COR-L47 (cell line): ENCODE measurements around the gene NRG3.
"Not testable (repeated sequence)": the region's sequence is repeated elsewhere in the genome, so short reads cannot be mapped to it uniquely, and the experiment has no call there.

ENCODE experiments used
- DNase-seq: peaks from one replicate; lab custom pipeline; 2025; lab: John Stamatoyannopoulos, UW

NRG3 gene

DNA sequence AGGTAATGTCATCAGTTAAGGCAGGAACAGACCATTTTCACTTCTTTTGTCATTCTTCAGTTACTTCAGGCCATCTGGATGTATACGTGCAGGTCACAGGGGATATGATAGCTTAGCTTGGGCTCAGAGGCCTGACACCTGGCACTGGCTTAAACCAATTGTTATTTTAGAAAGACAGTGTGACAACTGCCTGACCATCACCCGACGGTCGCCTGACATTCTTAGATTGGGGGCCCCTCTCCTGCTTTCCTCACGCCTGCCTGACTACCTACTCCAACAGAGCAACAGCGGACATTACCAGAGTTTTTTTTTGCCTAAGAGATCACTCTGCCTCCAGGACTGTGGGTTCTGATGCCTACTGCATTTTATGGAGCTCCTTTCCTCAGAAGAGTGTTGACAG is 803.5 kb downstream of the NRG3 start:
- not testable (repeated sequence) for DNase-seq

DNA sequence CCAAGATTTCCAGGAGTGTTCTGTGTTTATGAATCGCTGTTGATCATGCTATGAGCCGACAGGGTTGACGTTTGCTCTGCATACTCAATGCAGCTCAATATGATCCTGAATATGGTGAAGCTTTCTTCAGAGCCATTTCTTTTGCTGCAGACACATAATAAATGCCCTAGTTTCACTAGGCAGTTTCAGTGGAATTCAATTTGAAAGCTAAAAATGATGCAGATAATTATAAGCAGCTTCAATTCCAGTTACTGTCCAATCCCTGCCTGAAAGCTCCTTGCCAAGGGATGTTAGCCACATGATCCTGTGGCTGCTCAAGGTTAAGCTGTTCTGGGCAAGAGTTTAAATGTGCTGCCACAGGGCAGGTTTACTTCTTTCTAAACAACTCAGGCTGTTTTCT is 805.6 kb downstream of the NRG3 start:
- DNase-seq = no peak

- DNase-seq = no peak
Measured at GRCh38 chr10:82683945-82684344, 809.0 kb downstream of the NRG3 start.

- no peak for DNase-seq
Measured at GRCh38 chr10:82685087-82685486, 810.1 kb downstream of the NRG3 start.

DNA sequence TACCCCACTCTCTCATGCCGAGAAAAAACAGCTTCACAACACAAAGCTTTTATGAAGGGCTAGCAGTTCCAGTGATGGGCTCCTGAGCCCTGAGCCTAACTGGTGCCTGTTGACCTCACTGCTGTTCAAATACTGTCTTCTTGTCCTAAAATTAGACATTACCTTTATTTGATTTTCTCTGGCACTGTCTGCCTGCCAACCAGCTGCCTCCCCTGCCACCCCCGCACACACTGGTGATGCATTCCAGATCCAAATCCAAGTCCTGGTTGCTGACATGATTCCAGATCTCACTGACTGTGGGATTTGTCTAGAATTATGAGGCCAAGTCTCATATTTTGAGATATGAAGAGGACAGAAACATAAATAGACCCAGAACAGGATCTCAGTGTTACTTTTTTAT is 816.2 kb downstream of the NRG3 start:
- DNase-seq = no peak

DNA sequence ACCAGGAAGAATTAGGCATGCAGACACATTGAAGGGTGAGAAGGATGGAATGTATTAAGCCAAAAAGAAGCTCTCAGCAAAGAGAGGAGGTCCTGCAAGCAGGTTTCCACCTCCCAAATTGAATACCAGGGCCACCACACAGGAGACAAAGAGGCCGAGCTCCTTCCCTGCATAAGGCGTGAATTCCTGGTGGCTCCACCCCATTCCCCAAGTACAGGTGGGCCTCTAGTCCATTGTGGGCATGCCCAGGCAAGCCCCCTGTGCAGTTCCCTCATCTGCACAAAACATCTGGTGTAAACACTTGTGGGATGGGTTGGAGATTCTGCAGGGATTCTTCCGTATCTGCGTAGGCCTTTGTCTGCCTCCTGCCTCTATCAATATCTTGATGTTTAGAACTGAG is 817.5 kb downstream of the NRG3 start:
- DNase-seq = no peak

GRCh38 chr10:82721831-82722230 is 846.8 kb downstream of the NRG3 start:
- DNase-seq = no peak

DNA sequence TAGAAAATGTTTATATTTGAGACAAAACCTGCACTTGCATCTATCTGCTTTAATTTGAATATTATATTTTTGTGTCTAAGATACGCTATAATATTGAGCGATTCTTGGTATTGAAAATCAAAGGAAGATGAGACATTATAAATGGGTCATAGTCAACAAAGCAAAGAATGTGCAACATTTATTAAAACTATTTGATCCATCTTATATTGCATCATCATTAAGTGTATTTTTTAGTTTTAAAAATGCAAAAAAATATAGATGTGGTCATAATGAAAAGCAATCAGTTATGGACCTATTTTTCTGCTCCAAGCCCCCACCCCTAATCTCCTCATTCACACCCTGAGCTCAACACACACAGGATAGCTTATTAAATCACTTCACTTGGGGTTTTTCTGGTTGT is 847.3 kb downstream of the NRG3 start:
- DNase-seq = no peak

- no peak for DNase-seq
Measured at GRCh38 chr10:82736305-82736704, 861.3 kb downstream of the NRG3 start.

- DNase-seq = no peak
Measured at GRCh38 chr10:82737549-82737948, 862.6 kb downstream of the NRG3 start.

DNA sequence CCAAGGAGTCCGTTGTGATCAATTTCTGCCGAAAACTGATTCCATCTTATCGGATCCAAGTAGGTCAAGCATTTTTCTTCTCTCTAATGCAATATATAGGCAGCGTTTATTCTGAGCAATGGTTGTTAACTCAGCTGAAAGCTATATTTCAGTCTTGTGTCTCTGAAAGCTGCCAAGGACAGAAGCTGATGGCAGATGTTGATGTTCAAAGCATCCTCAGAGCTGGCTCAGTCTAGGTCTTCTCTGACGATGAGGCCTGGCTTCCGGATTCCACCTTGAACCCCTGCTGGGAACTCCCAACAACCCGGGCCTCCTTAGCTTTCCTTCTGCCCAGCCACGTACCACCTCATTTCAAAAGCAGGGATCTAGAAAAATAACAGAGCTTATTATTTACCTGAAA is 863.6 kb downstream of the NRG3 start:
- DNase-seq = no peak

GRCh38 chr10:82742478-82742877 is 867.5 kb downstream of the NRG3 start:
- DNase-seq = no peak

DNA sequence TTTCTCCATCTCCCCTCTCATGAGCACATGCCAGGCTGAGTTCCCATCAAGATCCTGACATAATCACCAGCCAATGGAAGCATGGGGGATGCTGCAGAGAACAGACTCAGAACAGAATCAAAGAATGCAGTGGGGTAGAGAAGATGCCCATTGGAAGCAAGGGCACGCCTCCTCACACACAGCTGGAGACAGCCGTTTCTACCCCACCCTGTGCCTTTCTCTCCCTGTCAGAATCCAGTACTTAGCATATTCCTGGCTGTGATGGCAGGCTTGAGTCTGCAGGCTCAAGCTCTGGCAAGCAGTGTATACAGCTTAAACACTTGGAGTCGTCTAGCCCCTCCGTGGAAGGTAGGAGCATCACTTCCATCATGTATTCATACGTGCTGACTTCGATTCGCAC is 867.9 kb downstream of the NRG3 start:
- DNase-seq = no peak

- DNase-seq = no peak
Measured at GRCh38 chr10:82750538-82750937, 875.5 kb downstream of the NRG3 start.

- DNase-seq = no peak
Measured at GRCh38 chr10:82757397-82757796, 882.4 kb downstream of the NRG3 start.

- no peak for DNase-seq
Measured at GRCh38 chr10:82757901-82758300, 882.9 kb downstream of the NRG3 start.

GRCh38 chr10:82759050-82759449 is 884.1 kb downstream of the NRG3 start:
- DNase-seq = no peak

GRCh38 chr10:82762641-82763040 is 887.6 kb downstream of the NRG3 start:
- no peak for DNase-seq

- DNase-seq = no peak
Measured at GRCh38 chr10:82768040-82768439, 893.0 kb downstream of the NRG3 start.

DNA sequence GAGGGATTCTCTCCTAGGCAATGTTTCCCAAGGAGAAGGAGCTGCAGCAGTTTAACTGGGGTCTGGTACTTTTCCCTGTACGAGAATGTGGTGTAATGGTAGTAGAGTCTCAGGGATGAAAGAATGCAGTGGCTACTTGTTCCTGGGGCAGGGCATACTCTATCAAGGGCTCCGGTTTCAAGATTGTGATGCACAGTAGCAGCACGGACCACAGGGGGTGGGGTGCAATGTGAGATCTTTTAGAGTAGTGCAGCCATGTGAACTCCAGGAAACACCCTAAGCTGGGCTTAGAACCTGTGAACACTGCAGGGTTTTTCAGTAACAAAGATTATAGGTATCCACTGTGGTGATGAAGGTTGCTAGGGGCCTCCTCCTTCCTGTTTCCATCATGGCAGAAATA is 903.9 kb downstream of the NRG3 start:
- no peak for DNase-seq

DNA sequence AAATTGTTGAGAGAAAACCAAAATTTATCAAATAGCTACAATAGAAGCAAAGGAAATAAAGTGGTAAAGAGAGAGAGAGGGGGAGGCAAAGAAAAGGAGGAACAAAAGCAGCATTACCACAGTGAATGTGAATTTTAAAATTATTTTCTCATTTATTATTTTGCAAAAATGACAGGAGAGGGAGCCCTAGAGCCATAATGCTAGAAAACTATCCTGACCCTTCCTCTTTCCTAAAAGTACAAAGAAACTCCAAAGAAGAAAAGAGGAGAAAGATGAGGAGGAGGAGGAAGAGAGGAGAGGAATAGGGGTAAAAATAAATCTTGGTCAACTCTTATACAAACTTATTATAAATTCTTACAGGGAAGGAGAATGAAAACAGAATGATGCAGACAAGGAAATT is 921.5 kb downstream of the NRG3 start:
- no peak for DNase-seq

DNA sequence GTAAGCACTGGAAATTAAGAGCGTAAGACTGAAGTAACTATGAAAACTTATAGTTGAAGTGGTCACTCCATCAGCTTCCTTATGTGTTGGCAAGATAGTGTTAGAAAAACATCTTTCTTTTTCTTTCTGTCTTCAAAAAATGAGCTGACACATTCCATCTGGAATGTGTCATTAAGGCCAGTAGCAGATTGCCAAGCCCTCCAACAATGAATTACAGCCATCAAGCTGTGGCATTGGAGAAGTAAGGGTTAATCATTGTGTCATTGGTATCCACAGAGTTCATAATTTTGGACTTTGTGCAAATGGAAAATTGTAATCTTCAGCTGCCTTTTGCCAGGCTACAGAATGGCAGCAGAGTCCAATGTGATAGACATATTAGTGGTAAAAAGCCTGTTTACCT is 926.3 kb downstream of the NRG3 start:
- DNase-seq = no peak

- no peak for DNase-seq
Measured at GRCh38 chr10:82811621-82812020, 936.6 kb downstream of the NRG3 start.

DNA sequence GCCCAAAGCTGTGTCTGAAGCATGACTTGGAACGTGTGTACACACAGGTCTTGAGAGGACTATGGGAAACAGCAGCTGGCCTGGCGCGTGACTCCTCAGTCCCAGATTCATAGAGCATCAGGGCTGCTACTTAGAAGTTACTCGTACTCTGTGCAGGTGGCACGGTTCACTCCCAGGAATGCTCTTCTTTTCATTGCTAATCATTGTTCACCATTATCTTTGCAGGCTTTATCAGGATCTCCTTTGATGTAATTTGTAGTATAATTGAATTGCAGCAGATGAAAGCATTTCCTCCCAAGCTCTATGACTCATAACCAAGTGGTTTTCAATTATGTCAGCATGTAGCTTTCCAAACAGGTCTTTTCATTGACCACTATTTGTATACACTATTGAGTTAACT is 938.9 kb downstream of the NRG3 start:
- DNase-seq = no peak

DNA sequence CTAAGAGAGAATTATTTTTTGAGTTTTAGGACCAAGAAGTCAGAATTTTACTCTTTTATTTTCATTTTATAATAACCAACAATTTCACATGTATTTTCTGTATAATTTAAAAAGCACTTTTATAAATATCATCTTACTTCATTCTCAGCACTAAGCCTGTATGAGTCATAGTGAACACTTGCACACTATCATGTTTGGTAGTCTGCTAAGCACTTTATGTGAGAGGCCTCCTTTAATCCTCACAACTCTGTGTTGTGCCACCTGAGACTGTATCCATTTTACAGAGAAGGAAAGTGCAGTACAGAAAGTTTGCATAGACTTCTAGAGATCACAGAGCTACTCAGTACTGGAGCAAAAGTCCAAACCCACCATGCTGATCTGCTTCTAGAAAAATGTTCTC is 939.6 kb downstream of the NRG3 start:
- no peak for DNase-seq
